HG03039 (cell line): ENCODE measurements around the gene SCN8A.
"Not testable (repeated sequence)": the region's sequence is repeated elsewhere in the genome, so short reads cannot be mapped to it uniquely, and the experiment has no call there.

Experiments used
- ATAC-seq: cut with Tn5 transposase; IDR thresholded peaks from one replicate; pipeline ENCODE4 v1.9.1; 2021; ENCODE audit warnings: mild to moderate bottlenecking, moderate library complexity; ENCODE audit not compliant: unreplicated experiment

The SCN8A gene

GRCh38 chr12:51755251-51755650 lies 164.2 kb downstream of the SCN8A start:
- no peak for ATAC-seq

GRCh38 chr12:51759175-51759574 lies 168.1 kb downstream of the SCN8A start:
- no peak for ATAC-seq

- no peak for ATAC-seq
Measured at GRCh38 chr12:51759695-51760094, 168.7 kb downstream of the SCN8A start.

GRCh38 chr12:51760231-51760630 lies 169.2 kb downstream of the SCN8A start:
- ATAC-seq, result no peak

GRCh38 chr12:51763743-51764142 lies 172.7 kb downstream of the SCN8A start:
- no peak for ATAC-seq

- no peak for ATAC-seq
Measured at GRCh38 chr12:51766067-51766676, 175.1 kb downstream of the SCN8A start.

GRCh38 chr12:51771008-51771407 lies 180.0 kb downstream of the SCN8A start:
- no peak for ATAC-seq

- no peak for ATAC-seq
Measured at GRCh38 chr12:51773145-51773869, 182.3 kb downstream of the SCN8A start.

GRCh38 chr12:51774933-51775332 lies 183.9 kb downstream of the SCN8A start:
- no peak for ATAC-seq

GRCh38 chr12:51777457-51777856 lies 186.4 kb downstream of the SCN8A start:
- ATAC-seq, result no peak

- ATAC-seq, result no peak
Measured at GRCh38 chr12:51777973-51778372, 186.9 kb downstream of the SCN8A start.

GRCh38 chr12:51779876-51780275 lies 188.8 kb downstream of the SCN8A start:
- no peak for ATAC-seq

- ATAC-seq, result no peak
Measured at GRCh38 chr12:51784688-51785087, 193.7 kb downstream of the SCN8A start.

GRCh38 chr12:51785906-51786305 lies 194.9 kb downstream of the SCN8A start:
- no peak for ATAC-seq

- no peak for ATAC-seq
Measured at GRCh38 chr12:51788876-51789275, 197.8 kb downstream of the SCN8A start.

- ATAC-seq, result no peak
Measured at GRCh38 chr12:51792417-51792816, 201.4 kb downstream of the SCN8A start.

GRCh38 chr12:51793201-51793600 lies 202.2 kb downstream of the SCN8A start:
- no peak for ATAC-seq

- ATAC-seq, result no peak
Measured at GRCh38 chr12:51797301-51797700, 206.3 kb downstream of the SCN8A start.

- not testable (repeated sequence) for ATAC-seq
Measured at GRCh38 chr12:51798051-51798450, 207.0 kb downstream of the SCN8A start.

GRCh38 chr12:51798501-51798900 lies 207.5 kb downstream of the SCN8A start:
- ATAC-seq, result no peak

- ATAC-seq, result no peak
Measured at GRCh38 chr12:51801027-51801426, 210.0 kb downstream of the SCN8A start.

GRCh38 chr12:51806896-51807295 lies 215.9 kb downstream of the SCN8A start:
- ATAC-seq, result no peak

GRCh38 chr12:51809193-51809592 lies 218.2 kb downstream of the SCN8A start:
- ATAC-seq, result no peak
